ENCODE measurements around the gene SNTG2. TPM values are rescaled to one million over a fixed set of nuclear protein-coding genes. Genes with fewer than 3 reads are reported as not detected.

Gene SNTG2
- total RNA-seq, 1 donor from 2014 or later, result 0.47 TPM

GRCh38 chr2:1403565-1403964, 452.9 kb downstream of the SNTG2 start:
- Mint-ChIP-seq H3K4me1 (peaks cover 15% of the 10 kb centered on the region), H3K27me3 (ENCODE audit: low read depth) (no peaks in the 10 kb centered on the region), H3K4me3 (no peak overlapping the region), H3K36me3 (ENCODE audit: low read depth) (no peaks in the 10 kb centered on the region), H3K27ac (ENCODE audit: unreplicated experiment) (no peak overlapping the region), H3K9me3 (peaks cover 5% of the 10 kb centered on the region)
- no peak for TF ChIP-seq CTCF (conservative IDR thresholded peaks at IDR 0.05)
- DNase-seq (ENCODE audit: low read depth, low spot score), result no peak

DNA sequence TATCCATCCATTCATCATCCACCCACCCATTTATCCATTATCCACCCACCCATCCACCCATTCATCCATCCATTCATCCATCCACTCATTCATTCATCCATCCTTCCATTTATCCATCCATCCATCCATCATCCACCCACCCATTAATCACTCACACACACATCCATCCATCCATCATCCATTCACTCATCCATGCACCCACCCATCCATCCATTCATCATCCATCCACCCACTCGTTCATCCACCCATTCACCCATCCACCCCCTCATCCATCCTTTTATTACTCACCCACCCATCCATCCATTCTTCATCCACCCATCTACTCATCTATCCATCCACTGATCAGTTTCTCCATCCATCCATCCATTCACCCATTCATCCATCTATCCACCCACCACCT, 454.5 kb downstream of the SNTG2 start:
- Mint-ChIP-seq H3K9me3 (peaks cover 5% of the 10 kb centered on the region), H3K4me1 (peaks cover 15% of the 10 kb centered on the region), H3K4me3 (no peak overlapping the region), H3K36me3 (ENCODE audit: low read depth) (no peaks in the 10 kb centered on the region), H3K27me3 (ENCODE audit: low read depth) (no peaks in the 10 kb centered on the region), H3K27ac (ENCODE audit: unreplicated experiment) (no peak overlapping the region)
- no peak for TF ChIP-seq CTCF (conservative IDR thresholded peaks at IDR 0.05)
- no peak for DNase-seq (ENCODE audit: low read depth, low spot score)

DNA sequence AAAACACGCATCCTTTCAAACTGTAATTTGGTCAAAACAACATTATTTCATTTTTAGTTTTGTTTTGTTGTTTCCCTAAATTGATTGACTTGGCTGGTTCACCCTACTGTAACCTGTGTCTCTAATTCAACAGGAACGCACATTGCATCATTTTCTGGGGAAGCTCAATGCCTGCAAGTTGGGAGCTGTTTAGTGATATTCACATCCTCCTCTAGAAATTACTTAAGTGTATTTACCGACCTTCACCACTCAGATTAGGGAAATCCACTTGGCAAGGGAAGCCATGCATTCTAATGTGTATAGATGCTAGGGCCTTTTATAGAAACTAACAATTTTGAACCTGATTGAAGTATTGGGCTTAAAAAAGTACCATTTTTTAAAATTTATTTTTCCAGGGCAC, 455.3 kb downstream of the SNTG2 start:
- Mint-ChIP-seq H3K27ac (ENCODE audit: unreplicated experiment) (no peak overlapping the region), H3K9me3 (peaks cover 5% of the 10 kb centered on the region), H3K27me3 (ENCODE audit: low read depth) (no peaks in the 10 kb centered on the region), H3K4me3 (no peak overlapping the region), H3K4me1 (peaks cover 15% of the 10 kb centered on the region), H3K36me3 (ENCODE audit: low read depth) (no peaks in the 10 kb centered on the region)
- no peak for DNase-seq (ENCODE audit: low read depth, low spot score)
- TF ChIP-seq CTCF (conservative IDR thresholded peaks at IDR 0.05), result no peak

DNA sequence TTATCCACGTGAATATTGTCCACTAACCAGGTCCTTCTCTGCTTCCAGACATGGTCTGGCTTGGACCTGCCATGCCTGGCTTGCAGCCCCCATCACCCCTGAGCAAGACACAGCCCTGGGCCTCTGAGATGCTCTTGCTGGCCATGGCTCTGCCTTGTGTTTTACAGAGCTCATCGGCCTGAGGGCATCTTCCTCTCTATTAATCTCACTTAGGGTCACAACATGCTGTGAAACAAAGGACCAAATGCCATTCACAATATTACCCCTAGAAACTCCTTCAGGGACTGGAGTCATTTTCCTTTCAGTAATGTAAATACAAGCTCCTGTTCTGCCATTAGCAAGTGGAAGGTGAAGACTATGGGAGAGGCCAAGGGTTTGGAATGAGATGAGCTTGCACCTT, 455.8 kb downstream of the SNTG2 start:
- no peak overlapping the region for H3K27ac Mint-ChIP-seq (ENCODE audit: unreplicated experiment)
- TF ChIP-seq CTCF (conservative IDR thresholded peaks at IDR 0.05), result no peak
- no peak overlapping the region for H3K4me3 Mint-ChIP-seq
- no peaks in the 10 kb centered on the region for H3K36me3 Mint-ChIP-seq (ENCODE audit: low read depth)
- no peak for DNase-seq (ENCODE audit: low read depth, low spot score)
- peaks cover 5% of the 10 kb centered on the region for H3K9me3 Mint-ChIP-seq
- H3K4me1 Mint-ChIP-seq, result peaks cover 15% of the 10 kb centered on the region
- no peaks in the 10 kb centered on the region for H3K27me3 Mint-ChIP-seq (ENCODE audit: low read depth)

- H3K4me1 Mint-ChIP-seq, result peaks cover 15% of the 10 kb centered on the region
- no peak for DNase-seq (ENCODE audit: low read depth, low spot score)
- peaks cover 8% of the 10 kb centered on the region for H3K9me3 Mint-ChIP-seq
- H3K27ac Mint-ChIP-seq (ENCODE audit: unreplicated experiment), result peak overlapping the region; percentile 21
- no peak for TF ChIP-seq CTCF (conservative IDR thresholded peaks at IDR 0.05)
- H3K4me3 Mint-ChIP-seq, result no peak overlapping the region
- H3K36me3 Mint-ChIP-seq (ENCODE audit: low read depth), result no peaks in the 10 kb centered on the region
- H3K27me3 Mint-ChIP-seq (ENCODE audit: low read depth), result no peaks in the 10 kb centered on the region
These were observed 457.5 kb downstream of the SNTG2 start for GRCh38 chr2:1407950-1408675.
